Stomach (tissue), 4 donors: Measurements from ENCODE around the gene RTN4R.

Experiments
- POLR2A ChIP-seq, 4 donors: fragments of 450-650 bp; IDR thresholded peaks; one replicate each; pipeline ENCODE4 v1.6.1; 2016; ENCODE audit warnings: antibody characterized with exemption in 4 of 4, control low read depth in 2 of 4, mild to moderate bottlenecking in 1 of 4, moderate library complexity in 1 of 4
- POLR2AphosphoS5 ChIP-seq, 3 donors: sonication (generic); formaldehyde crosslinking; IDR thresholded peaks; one replicate each; pipeline ENCODE4 v1.6.1; 2016; ENCODE audit warnings: antibody characterized with exemption in 3 of 3
- TF ChIP-seq, protein P1 (sequence below), 7 experiments: fragments of 450-650 bp in 4 of 7; fragments of 200-600 bp in 3 of 7; sonication (generic) in 3 of 7; IDR thresholded peaks; one replicate each; pipeline ENCODE4 v1.5.1; 2016 to 2019; ENCODE audit warnings: antibody characterized with exemption in 7 of 7, control low read depth in 2 of 7, mild to moderate bottlenecking in 1 of 7

- TF ChIP-seq, protein P1, sequence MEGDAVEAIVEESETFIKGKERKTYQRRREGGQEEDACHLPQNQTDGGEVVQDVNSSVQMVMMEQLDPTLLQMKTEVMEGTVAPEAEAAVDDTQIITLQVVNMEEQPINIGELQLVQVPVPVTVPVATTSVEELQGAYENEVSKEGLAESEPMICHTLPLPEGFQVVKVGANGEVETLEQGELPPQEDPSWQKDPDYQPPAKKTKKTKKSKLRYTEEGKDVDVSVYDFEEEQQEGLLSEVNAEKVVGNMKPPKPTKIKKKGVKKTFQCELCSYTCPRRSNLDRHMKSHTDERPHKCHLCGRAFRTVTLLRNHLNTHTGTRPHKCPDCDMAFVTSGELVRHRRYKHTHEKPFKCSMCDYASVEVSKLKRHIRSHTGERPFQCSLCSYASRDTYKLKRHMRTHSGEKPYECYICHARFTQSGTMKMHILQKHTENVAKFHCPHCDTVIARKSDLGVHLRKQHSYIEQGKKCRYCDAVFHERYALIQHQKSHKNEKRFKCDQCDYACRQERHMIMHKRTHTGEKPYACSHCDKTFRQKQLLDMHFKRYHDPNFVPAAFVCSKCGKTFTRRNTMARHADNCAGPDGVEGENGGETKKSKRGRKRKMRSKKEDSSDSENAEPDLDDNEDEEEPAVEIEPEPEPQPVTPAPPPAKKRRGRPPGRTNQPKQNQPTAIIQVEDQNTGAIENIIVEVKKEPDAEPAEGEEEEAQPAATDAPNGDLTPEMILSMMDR (IDR thresholded peaks at IDR 0.05) = no peak
- TF ChIP-seq POLR2AphosphoS5 (IDR thresholded peaks at IDR 0.05) (no peak), POLR2A (IDR thresholded peaks at IDR 0.05) (no peak)
Observed at GRCh38 chr22:20241579-20242392, 26.3 kb downstream of the RTN4R start.
